ENCODE data around the gene PDE2A.
A peak's percentile ranks its signal among the peaks of the same experiment; 100 is the strongest.

Gene PDE2A

DNA sequence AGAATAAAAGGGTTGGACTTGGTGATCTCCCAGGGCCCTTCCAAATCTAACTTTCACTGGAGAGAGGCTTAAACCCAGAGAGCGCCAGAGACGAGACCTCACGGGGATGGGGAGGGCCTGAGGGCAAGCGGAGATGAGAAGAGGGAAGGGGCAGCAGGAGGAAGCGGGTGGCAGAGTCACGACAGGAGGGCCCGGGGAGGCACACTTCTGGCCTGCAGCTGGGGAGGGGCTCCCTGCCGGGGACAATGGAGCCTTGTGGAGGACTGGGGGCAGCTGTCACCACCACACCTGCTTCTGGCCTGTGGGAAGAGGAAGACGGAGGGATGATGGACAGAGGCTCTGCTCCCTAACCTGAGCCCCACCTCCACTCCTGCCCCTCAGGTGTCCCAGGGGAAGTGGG, 40.2 kb downstream of the PDE2A start:
- DNase-seq = no peak

- no peak for DNase-seq
These were observed 41.2 kb downstream of the PDE2A start for GRCh38 chr11:72633068-72633467.

- DNase-seq = no peak
These were observed 42.2 kb downstream of the PDE2A start for GRCh38 chr11:72631806-72632731.

DNA sequence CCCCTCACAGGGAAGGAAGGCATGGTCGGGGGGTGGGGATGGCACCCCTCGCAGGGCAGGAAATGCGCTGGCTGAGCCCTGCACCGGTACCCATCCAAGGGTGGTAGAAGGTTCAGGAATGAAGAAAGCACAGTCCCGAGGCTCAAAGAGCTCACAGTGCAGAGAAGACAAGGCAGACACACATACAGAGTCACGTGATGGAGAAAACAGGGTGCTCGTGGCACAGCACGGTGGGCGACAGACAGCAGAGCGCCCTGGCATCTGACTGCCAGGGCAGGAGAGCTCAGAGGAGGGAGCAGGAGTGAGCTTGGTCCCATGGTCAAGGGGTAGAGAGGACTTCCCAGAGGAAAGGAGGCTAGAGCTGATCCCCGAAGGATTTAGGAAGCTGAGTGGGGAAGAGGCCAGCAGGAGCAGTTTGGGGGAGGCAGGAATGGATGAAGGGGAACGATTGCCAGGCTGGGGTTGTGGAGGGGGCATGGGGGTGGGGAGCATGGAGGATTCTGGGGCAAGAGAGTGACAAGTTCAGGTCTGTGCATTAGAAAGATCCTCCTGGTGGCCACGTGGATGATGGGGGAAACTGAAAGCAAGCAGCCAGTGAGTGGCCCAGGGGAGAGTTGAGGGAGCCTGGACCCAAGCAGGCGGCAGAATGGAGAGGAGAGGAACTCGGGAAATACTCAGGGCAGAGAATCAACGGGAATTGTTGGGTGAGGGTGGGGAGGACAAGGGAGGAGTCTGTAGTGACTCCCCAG, 43.9 kb downstream of the PDE2A start:
- DNase-seq = no peak

DNA sequence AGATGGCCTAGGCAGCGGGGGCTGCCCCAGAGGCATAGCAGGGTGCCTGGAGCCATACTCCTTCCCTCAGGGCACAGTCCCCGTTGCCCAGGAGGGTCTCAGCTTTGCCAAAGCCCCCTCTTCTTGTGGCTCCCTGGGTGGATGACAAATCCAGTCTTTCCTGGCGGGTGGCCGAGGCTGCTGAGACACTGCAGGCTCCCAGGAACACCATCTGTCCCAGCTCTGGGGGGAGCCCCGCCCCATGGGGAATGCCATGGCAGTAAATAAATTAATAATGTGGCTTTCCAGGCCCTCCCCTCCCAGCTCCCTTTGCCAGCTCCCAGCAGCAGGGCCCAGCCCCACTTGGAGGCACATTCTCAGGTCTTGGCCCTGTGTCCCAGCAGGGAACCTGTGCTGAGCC, 45.0 kb downstream of the PDE2A start:
- no peak for DNase-seq

GRCh38 chr11:72627594-72628281, 46.5 kb downstream of the PDE2A start:
- DNase-seq = no peak

DNA sequence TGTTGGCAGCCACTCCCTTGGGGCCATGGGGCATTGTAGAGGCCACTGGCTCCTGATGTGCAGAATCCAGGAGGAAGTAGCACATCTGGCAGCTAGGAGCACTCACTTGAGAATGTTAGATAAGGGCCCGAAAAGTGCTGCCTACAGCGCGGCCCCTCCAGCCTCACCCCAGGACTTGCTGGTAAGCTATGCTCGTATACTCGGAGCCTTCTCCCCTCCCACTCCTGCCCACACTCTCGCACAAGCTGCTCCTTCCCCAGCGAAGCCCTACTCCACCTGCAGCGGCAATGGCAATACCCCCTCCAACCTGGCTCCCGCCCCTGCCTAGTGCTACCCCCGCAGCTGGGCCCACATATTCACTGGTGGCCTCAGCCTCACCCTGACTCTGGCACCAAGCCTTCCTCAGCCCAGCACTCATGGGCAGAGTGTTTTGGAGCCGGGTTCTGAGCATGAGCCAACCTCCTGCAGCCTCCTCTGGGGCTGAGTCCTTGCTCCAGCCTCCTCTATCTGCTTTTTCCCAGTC, 47.7 kb downstream of the PDE2A start:
- DNase-seq = no peak

GRCh38 chr11:72625691-72626413, 48.4 kb downstream of the PDE2A start:
- DNase-seq = no peak

DNA sequence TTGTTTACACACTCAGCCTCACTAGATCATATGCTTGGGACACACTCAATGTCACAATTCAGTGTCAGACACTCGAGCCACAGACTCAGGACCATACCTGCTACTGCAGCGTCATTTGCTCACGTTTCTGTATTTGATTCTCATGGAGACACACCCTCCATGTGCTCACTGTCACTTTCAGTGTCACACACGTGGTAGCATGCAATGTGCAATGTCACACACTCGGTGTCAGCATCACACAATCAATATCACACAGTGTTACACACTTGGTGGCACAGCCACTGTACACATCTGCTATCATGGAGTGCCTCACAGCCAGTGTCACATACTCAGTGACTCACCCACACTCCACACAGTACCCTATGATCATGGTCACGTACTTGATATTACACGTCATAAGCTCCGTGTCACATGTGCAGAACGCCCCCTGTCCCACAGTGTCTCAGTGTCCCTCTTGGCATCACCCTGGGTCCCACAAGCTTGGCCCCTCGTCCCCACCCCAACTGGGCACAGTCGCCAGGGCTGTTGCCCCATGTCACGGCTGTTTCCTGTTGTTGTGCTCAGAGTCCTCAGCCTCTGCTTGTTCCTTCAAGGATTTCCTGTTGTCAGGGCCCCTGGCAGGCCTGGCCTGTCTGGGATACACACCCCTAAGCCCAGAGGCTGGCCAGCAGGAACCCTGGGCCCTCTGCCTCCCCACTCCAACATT, 49.6 kb downstream of the PDE2A start:
- DNase-seq = no peak

DNA sequence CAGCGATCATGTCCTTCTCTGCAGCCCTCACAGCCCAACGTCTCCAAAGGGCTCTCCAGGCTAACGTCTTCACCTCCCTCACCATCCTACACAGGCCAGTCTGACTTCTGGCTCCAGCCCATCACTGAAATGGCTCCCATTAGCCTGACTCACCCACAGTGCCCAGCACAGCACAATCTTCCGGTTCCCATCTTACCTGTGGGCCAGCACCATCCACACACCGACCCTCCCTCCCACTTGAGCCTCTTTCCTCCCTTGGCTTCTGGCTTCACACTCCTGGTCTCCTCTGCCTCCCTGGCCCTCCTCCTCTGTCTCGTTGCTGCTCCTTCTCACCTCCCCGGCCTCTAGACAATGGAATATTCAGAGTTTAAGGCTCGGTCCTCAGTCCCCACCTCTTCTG, 51.2 kb downstream of the PDE2A start:
- no peak for DNase-seq

- no peak for DNase-seq
These were observed 53.1 kb downstream of the PDE2A start for GRCh38 chr11:72621008-72621610.

- DNase-seq = no peak
These were observed 55.4 kb downstream of the PDE2A start for GRCh38 chr11:72618803-72619202.

GRCh38 chr11:72617080-72617762, 57.0 kb downstream of the PDE2A start:
- DNase-seq = no peak

- DNase-seq = no peak
These were observed 57.6 kb downstream of the PDE2A start for GRCh38 chr11:72616655-72617054.

DNA sequence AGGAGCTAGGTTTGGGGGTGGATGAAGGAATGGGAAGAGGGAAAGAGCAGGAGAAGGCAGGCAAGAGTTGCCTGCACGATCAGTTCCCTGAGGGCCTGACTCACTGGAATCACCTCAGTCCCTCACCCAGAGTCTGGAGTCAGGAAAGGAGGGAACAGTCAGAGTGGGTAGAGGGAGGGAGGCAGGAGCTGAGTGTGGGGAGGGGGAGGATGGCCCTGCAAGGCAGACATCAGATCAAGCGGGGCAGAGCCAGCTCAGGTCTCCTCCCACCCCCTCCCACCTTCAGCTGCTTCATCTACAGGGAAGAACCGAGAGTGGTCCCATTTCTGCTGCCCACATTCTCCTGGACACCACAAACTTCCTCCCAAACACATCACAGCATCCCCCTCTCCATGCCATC, 58.9 kb downstream of the PDE2A start:
- no peak for DNase-seq

GRCh38 chr11:72614381-72614780, 59.8 kb downstream of the PDE2A start:
- no peak for DNase-seq

DNA sequence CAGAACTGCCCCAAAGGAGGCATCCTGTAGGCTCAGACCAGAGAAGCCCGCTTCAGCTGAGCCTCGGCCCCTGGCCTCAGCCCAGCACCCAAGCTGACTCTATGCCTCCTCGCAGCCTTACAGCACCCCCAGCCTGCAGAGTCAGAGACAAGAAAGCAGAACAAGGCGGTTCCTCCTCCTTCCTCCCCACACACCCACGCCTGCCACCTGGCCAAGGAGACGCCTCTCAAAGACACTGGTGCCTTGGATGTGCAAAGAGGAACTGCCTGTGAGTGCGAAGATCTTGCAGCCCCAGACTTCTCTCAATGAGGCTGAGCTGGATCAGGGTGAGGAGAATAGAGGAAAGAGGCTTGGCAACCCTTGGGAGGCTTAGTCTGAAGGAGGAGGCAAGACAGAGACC, 60.2 kb downstream of the PDE2A start:
- peak; percentile 77 for DNase-seq

DNA sequence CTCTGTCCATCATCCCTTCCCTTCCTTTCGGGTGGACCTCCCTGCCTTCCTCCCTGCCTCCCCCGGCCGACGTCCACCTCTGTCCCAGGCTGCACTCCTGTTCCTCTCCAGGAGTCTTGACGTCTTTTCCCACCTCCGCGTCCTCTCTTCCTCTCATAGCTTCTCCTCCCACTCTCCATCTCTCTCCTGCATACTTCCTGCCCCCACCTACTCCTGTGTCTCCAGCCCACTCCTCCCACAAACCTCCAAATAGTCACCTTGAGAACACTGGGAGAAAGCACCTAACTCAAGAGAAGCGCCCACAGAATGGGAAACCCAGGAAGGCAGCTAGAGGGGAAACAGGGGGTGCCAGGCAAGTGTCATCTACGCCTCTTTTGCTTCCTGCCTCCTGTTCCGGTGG, 60.8 kb downstream of the PDE2A start:
- DNase-seq = no peak

DNA sequence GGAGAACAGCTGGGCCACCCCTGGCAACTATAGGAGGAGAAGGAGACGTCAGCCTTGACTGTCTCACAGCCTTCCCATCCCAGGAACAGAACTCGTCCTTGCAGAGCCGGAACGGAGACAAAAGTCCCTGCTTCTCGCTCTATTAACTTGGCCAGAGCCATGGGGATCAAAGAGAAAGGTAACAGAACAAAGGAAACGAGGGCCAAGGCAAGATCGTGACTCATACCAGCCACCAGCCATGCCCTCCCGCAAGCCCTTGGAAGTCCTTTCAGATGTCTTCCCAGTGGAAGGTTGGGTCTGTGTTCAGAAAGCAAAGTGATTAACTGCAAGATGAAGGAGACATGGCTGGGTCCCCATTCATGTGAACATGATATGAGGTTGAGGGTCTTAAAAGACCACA, 64.7 kb downstream of the PDE2A start:
- DNase-seq = no peak

DNA sequence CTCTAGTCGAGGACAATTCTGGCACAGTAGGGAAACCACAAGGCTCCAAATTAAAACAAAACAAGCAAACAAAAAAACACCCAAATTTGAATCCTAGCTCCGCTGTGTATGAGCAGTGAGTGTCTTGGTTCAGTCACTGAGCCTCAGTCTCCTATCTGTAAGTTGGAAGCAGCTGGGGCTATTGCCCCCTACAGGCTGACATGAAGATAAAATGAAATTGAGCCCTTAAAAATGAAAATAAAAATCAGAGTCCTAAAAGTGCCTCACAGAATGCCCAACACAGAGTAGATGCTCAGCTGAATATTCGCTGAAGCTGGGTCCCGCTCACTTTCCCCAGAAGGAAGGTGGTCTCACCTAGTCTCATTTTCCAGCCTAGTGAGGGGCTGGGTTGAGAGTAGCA, 65.2 kb downstream of the PDE2A start:
- peak; percentile 71 for DNase-seq

GRCh38 chr11:72607496-72607895, 66.7 kb downstream of the PDE2A start:
- DNase-seq = no peak
